Activated naive CD8-positive, alpha-beta T cell treated with anti-CD3 and anti-CD28 coated beads, Interleukin-2, amount 50 U/mL, for 24 hours (primary cell): Measurements from ENCODE around the gene MBP.
"Not testable (repeated sequence)": the region's sequence is repeated elsewhere in the genome, so short reads cannot be mapped to it uniquely, and the experiment has no call there.

Source experiments
- ATAC-seq: fragments of 150-1000 bp; cut with Tn5 transposase; one replicate; pipeline ENCODE4 v1.10.0; 2021
- DNase-seq: peaks from one replicate; pipeline ENCODE4 v3.0.0; 2021
- H3K27ac Mint-ChIP-seq: one replicate; pipeline ENCODE4 v1.8.0; 2021; ENCODE audit warnings: mild to moderate bottlenecking, mixed read lengths
- H3K27me3 Mint-ChIP-seq: one replicate; pipeline ENCODE4 v1.8.0; 2021; ENCODE audit warnings: mixed read lengths
- H3K36me3 Mint-ChIP-seq: one replicate; pipeline ENCODE4 v1.8.0; 2021; ENCODE audit warnings: low read depth, mixed read lengths
- H3K4me1 Mint-ChIP-seq: one replicate; pipeline ENCODE4 v1.8.0; 2021; ENCODE audit warnings: mixed read lengths
- H3K4me3 Mint-ChIP-seq: one replicate; pipeline ENCODE4 v1.8.0; 2021; ENCODE audit warnings: mild to moderate bottlenecking, moderate library complexity, mixed read lengths
- H3K9me3 Mint-ChIP-seq: one replicate; pipeline ENCODE4 v1.8.0; 2021; ENCODE audit warnings: mixed read lengths

The MBP gene

GRCh38 chr18:77031662-77032061, 100.9 kb downstream of the MBP start:
- H3K4me1 Mint-ChIP-seq = peaks cover 36% of the 10 kb centered on the region
- H3K27me3 Mint-ChIP-seq = no peaks in the 10 kb centered on the region
- ATAC-seq = no peak
- H3K4me3 Mint-ChIP-seq = no peak overlapping the region
- H3K9me3 Mint-ChIP-seq = no peaks in the 10 kb centered on the region
- no peak for DNase-seq
- peaks cover 28% of the 10 kb centered on the region for H3K36me3 Mint-ChIP-seq
- H3K27ac Mint-ChIP-seq = no peak overlapping the region

GRCh38 chr18:77030201-77030600, 102.4 kb downstream of the MBP start:
- H3K27ac Mint-ChIP-seq = no peak overlapping the region
- H3K9me3 Mint-ChIP-seq = no peaks in the 10 kb centered on the region
- H3K36me3 Mint-ChIP-seq = peaks cover 28% of the 10 kb centered on the region
- H3K4me3 Mint-ChIP-seq = no peak overlapping the region
- peaks cover 29% of the 10 kb centered on the region for H3K4me1 Mint-ChIP-seq
- no peak for ATAC-seq
- H3K27me3 Mint-ChIP-seq = no peaks in the 10 kb centered on the region
- no peak for DNase-seq

DNA sequence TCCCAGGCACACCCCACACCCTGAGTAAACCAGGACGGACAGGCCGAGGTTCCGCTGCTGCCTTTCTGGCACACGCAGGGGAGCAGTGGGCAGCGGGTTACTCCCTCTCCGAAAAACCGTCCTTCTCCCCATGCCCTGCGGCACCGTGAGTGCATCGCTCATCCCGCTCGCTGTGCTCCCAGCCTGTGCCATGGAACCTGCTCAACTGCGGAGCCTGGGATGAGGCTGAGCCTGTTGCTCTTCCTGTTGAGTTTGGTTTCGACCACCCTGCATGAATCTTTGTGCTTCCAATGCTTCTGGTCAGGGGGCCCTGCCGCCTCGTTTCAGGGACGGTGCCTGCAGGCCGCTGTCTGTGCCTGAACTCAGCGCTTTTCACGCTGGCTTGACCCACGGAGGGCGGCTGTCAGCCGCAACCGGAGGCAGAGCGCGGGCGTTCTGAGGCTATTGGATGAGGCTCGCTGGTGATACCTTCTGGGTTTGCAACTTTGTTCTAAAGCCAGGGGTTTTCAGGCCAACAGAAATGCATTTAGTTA, 106.7 kb downstream of the MBP start:
- Mint-ChIP-seq H3K4me1 (peaks cover 11% of the 10 kb centered on the region), H3K27ac (no peak overlapping the region), H3K9me3 (no peaks in the 10 kb centered on the region), H3K27me3 (no peaks in the 10 kb centered on the region), H3K36me3 (peaks cover 14% of the 10 kb centered on the region), H3K4me3 (no peak overlapping the region)
- DNase-seq = no peak
- no peak for ATAC-seq

DNA sequence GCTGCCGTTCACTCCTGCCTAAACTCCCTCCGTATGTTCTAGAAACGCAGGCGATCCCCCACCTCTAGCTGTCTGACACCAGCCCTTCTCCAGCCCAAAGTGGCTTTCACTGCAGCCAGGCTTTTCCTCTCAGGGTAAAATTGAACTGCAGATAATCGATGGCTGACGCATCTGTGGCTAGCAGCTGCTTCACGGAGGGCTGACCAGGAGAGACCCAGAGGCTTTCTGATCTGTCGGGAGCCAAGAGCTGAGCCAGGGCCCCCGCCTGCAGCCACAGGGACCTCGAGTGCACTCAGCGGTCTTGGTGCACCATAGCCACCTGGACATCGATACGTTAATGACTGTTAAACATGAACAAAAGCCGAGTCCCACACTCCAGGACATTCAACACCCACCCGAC, 107.5 kb downstream of the MBP start:
- Mint-ChIP-seq H3K27ac (no peak overlapping the region), H3K4me3 (no peak overlapping the region), H3K4me1 (peaks cover 12% of the 10 kb centered on the region), H3K27me3 (no peaks in the 10 kb centered on the region), H3K36me3 (peaks cover 10% of the 10 kb centered on the region), H3K9me3 (no peaks in the 10 kb centered on the region)
- DNase-seq (no peak), ATAC-seq (no peak)

- peaks cover 14% of the 10 kb centered on the region for H3K4me1 Mint-ChIP-seq
- H3K27ac Mint-ChIP-seq = no peak overlapping the region
- ATAC-seq (no peak), DNase-seq (no peak)
- H3K4me3 Mint-ChIP-seq = no peak overlapping the region
- H3K9me3 Mint-ChIP-seq = no peaks in the 10 kb centered on the region
- no peaks in the 10 kb centered on the region for H3K27me3 Mint-ChIP-seq
- H3K36me3 Mint-ChIP-seq = peaks cover 3% of the 10 kb centered on the region
Measured at GRCh38 chr18:77024476-77024875, 108.1 kb downstream of the MBP start.

DNA sequence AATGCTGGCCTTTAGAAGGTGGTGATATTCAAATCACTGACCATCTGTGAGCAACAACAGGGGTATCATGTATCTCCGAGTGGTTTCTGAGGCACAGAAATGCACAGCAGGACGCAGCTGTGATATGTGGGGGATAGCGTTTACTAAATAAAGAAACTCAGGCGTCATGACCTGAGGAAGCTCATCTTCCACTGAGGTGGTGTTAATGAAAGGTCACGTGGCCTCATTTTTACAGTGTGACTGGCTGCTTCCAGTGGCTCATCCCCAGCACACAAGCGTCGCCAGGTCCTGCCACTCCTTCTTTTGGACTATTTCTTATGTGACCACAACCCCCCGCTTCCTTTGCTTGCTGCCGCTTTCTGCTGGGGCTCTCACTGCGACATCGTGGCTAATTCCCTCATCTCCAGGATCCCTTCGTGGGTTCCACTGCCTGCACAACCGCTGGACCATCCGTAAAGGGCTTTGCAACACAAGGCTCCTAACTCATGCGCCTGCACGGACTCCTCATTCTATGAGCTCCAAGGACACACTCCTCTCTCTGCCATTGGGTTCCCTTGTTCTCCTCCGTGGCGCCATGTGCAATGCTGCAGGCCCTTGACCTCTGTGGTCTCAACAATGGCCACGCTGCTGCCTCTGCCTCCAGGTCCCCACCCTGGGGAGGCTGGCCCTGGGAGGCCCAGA, 109.3 kb downstream of the MBP start:
- H3K4me3 Mint-ChIP-seq = no peak overlapping the region
- peaks cover 17% of the 10 kb centered on the region for H3K4me1 Mint-ChIP-seq
- H3K27ac Mint-ChIP-seq = peak overlapping the region; percentile 49
- peaks cover 11% of the 10 kb centered on the region for H3K36me3 Mint-ChIP-seq
- H3K27me3 Mint-ChIP-seq = no peaks in the 10 kb centered on the region
- no peak for DNase-seq
- no peak for ATAC-seq
- no peaks in the 10 kb centered on the region for H3K9me3 Mint-ChIP-seq

DNA sequence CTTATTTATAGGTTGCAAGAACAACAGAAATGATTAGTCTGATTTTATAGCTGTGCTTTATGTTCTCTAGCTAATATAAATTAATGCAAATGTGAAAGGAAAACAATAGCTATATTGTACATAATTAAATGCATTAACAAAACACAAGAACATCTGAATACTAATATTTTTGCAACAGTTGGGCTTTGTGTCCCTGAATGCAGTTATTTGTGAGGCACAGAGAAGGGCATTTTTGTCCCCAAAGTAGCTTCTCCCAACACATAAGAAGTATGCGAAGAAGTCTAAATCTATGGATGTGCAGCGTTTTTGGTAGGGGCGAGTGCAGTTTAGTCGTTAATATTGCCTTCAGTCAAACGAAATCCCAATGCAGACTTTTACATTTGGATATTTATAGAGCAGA, 110.0 kb downstream of the MBP start:
- Mint-ChIP-seq H3K9me3 (no peaks in the 10 kb centered on the region), H3K4me3 (no peak overlapping the region), H3K4me1 (peaks cover 17% of the 10 kb centered on the region), H3K36me3 (peaks cover 13% of the 10 kb centered on the region), H3K27me3 (no peaks in the 10 kb centered on the region), H3K27ac (no peak overlapping the region)
- DNase-seq = no peak
- no peak for ATAC-seq

GRCh38 chr18:77022116-77022515, 110.5 kb downstream of the MBP start:
- Mint-ChIP-seq H3K9me3 (no peaks in the 10 kb centered on the region), H3K27me3 (no peaks in the 10 kb centered on the region), H3K4me3 (no peak overlapping the region), H3K36me3 (peaks cover 17% of the 10 kb centered on the region), H3K4me1 (peaks cover 17% of the 10 kb centered on the region), H3K27ac (no peak overlapping the region)
- DNase-seq (no peak), ATAC-seq (no peak)

DNA sequence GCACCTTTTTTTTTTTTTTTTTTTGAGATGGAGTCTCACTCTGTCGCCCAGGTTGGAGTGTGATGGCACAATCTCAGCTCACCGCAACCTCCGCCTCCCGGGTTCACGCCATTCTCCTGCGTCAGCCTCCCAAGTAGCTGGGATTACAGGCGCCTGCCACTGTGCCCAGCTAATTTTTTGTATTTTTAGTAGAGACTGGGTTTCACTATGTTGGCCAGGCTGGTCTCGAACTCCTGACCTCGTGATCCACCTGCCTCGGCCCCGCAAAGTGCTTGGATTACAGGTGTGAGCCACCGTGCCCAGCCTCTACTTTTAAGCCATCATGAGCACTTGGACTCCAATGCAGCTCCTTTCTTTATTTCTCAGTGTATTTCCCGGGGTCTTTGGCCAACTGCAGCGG, 111.1 kb downstream of the MBP start:
- DNase-seq, H3K27me3 Mint-ChIP-seq, H3K4me3 Mint-ChIP-seq, H3K9me3 Mint-ChIP-seq, ATAC-seq, H3K27ac Mint-ChIP-seq: not testable (repeated sequence)
- Mint-ChIP-seq H3K36me3 (peaks cover 22% of the 10 kb centered on the region), H3K4me1 (peaks cover 17% of the 10 kb centered on the region)

DNA sequence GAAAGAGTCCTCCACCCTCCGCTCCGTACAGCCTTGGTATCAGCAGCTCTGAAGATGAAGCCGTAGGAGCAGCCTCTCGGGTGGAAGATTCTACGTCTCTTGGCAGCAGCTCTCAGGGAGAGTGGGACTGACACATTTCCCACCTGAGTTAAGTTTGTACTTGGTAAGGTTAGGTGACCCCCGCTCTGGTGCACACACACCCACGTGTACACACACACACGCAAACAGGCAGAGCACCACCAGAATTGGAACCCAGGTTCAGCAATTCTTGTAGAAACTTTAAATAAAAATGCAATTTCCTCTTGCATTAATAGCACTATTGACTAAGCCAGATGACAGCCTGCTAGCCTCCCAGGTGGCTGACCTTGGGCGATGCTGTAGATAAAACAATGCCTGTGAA, 111.5 kb downstream of the MBP start:
- no peak for ATAC-seq
- Mint-ChIP-seq H3K9me3 (no peaks in the 10 kb centered on the region), H3K27ac (no peak overlapping the region), H3K36me3 (peaks cover 26% of the 10 kb centered on the region), H3K4me3 (no peak overlapping the region), H3K27me3 (no peaks in the 10 kb centered on the region), H3K4me1 (peaks cover 20% of the 10 kb centered on the region)
- no peak for DNase-seq

- DNase-seq (no peak), ATAC-seq (no peak)
- Mint-ChIP-seq H3K27ac (no peak overlapping the region), H3K27me3 (no peaks in the 10 kb centered on the region), H3K4me3 (no peak overlapping the region), H3K4me1 (peaks cover 20% of the 10 kb centered on the region), H3K36me3 (peaks cover 31% of the 10 kb centered on the region), H3K9me3 (no peaks in the 10 kb centered on the region)
Measured at GRCh38 chr18:77020561-77020960, 112.0 kb downstream of the MBP start.

- Mint-ChIP-seq H3K9me3 (no peaks in the 10 kb centered on the region), H3K4me3 (no peak overlapping the region), H3K36me3 (peaks cover 35% of the 10 kb centered on the region), H3K4me1 (peaks cover 20% of the 10 kb centered on the region), H3K27me3 (no peaks in the 10 kb centered on the region), H3K27ac (peak overlapping the region; percentile 32)
- DNase-seq (no peak), ATAC-seq (peak; percentile 20)
Measured at GRCh38 chr18:77019641-77020040, 112.9 kb downstream of the MBP start.

DNA sequence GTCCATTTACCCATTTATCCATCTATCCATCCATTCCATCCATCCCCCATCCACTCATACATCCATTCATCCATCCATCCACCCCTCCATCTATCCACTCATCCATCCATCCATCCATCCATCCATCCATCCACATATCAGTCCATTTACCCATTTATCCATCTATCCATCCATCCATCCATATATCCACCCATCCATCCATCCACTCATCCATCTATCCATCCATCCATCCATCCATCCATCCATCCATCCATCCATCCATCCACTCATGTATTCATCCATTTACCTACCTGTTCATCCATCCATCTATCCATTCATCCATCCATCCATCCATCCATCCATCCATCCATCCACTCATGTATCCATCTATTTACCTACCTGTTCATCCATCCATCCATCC, 113.9 kb downstream of the MBP start:
- peaks cover 37% of the 10 kb centered on the region for H3K36me3 Mint-ChIP-seq
- not testable (repeated sequence) for H3K27me3 Mint-ChIP-seq, H3K4me3 Mint-ChIP-seq, DNase-seq, H3K27ac Mint-ChIP-seq, ATAC-seq, H3K9me3 Mint-ChIP-seq
- H3K4me1 Mint-ChIP-seq = peaks cover 20% of the 10 kb centered on the region

- Mint-ChIP-seq H3K27me3 (no peaks in the 10 kb centered on the region), H3K36me3 (peaks cover 36% of the 10 kb centered on the region), H3K27ac (no peak overlapping the region), H3K9me3 (no peaks in the 10 kb centered on the region), H3K4me1 (peaks cover 16% of the 10 kb centered on the region), H3K4me3 (no peak overlapping the region)
- DNase-seq = no peak
- no peak for ATAC-seq
Measured at GRCh38 chr18:77017355-77017754, 115.2 kb downstream of the MBP start.

GRCh38 chr18:77016936-77017335, 115.6 kb downstream of the MBP start:
- Mint-ChIP-seq H3K4me3 (no peak overlapping the region), H3K36me3 (peaks cover 37% of the 10 kb centered on the region), H3K27ac (no peak overlapping the region), H3K4me1 (peaks cover 13% of the 10 kb centered on the region), H3K27me3 (no peaks in the 10 kb centered on the region), H3K9me3 (no peaks in the 10 kb centered on the region)
- no peak for DNase-seq
- no peak for ATAC-seq
